ENCODE data around the gene STK16. TPM values are rescaled to one million over a fixed set of nuclear protein-coding genes. Genes with fewer than 3 reads are reported as not detected.

Gene STK16
- total RNA-seq, 1 donor from 2014 or later: 29.5 TPM

- no peak for TF ChIP-seq CTCF (IDR thresholded peaks at IDR 0.05; ENCODE audit: unreplicated experiment)
- Mint-ChIP-seq H3K27ac (ENCODE audit: unreplicated experiment) (peak overlapping the region; percentile 64), H3K9me3 (ENCODE audit: unreplicated experiment) (no peaks in the 10 kb centered on the region), H3K36me3 (ENCODE audit: low read depth, unreplicated experiment) (peaks cover 28% of the 10 kb centered on the region), H3K27me3 (ENCODE audit: unreplicated experiment) (peaks cover 9% of the 10 kb centered on the region), H3K4me3 (ENCODE audit: unreplicated experiment) (peak overlapping the region; percentile 74), H3K4me1 (ENCODE audit: unreplicated experiment) (peaks cover 14% of the 10 kb centered on the region)
- no peak for DNase-seq (ENCODE audit: low spot score)
Measured at GRCh38 chr2:219219784-219220532, 25.3 kb upstream of the STK16 start.

DNA sequence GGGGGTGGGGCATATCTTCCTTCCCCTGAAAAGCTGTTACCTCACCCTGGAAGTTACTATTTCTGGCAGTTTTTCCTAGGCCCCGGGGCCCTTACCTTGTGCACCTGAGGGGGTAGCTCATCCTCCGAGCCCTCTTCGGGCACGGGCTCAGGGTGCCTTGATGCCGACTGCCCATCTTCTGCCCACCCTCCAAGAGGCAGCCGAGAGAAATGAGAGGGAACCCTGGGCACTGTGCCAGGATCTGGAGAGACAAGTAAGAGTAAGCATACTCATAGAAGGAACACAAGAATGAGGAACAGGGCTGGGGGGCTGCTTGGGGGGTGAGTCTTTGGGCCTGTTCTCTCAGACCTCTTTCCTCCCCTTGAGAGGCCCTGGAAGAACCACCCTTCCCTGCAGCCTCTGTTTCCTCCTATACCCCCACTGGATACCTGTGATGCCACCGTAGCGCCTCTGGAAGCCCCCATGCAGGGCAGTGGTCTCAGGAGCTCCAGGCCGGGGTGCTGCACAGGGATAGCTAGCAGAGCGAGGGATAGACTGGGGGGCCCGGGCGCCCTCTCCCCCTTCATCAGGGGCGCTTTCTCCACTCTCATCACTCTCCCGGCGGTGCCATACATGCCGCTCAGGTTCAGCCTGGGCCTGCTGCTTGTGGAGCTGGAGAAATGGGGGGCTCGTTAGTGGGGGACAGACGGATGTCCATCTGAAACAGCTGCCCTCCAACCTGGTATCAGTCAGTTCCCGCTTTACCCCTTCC, 24.5 kb upstream of the STK16 start:
- H3K4me3 Mint-ChIP-seq (ENCODE audit: unreplicated experiment): no peak overlapping the region
- no peaks in the 10 kb centered on the region for H3K9me3 Mint-ChIP-seq (ENCODE audit: unreplicated experiment)
- H3K4me1 Mint-ChIP-seq (ENCODE audit: unreplicated experiment): peaks cover 14% of the 10 kb centered on the region
- no peak for DNase-seq (ENCODE audit: low spot score)
- TF ChIP-seq CTCF (IDR thresholded peaks at IDR 0.05; ENCODE audit: unreplicated experiment): no peak
- H3K27me3 Mint-ChIP-seq (ENCODE audit: unreplicated experiment): peaks cover 10% of the 10 kb centered on the region
- H3K27ac Mint-ChIP-seq (ENCODE audit: unreplicated experiment): no peak overlapping the region
- peaks cover 37% of the 10 kb centered on the region for H3K36me3 Mint-ChIP-seq (ENCODE audit: low read depth, unreplicated experiment)

- H3K27ac Mint-ChIP-seq (ENCODE audit: unreplicated experiment): no peak overlapping the region
- DNase-seq (ENCODE audit: low spot score): no peak
- peaks cover 7% of the 10 kb centered on the region for H3K27me3 Mint-ChIP-seq (ENCODE audit: unreplicated experiment)
- no peaks in the 10 kb centered on the region for H3K9me3 Mint-ChIP-seq (ENCODE audit: unreplicated experiment)
- H3K4me3 Mint-ChIP-seq (ENCODE audit: unreplicated experiment): peak overlapping the region; percentile 81
- peaks cover 14% of the 10 kb centered on the region for H3K4me1 Mint-ChIP-seq (ENCODE audit: unreplicated experiment)
- no peak for TF ChIP-seq CTCF (IDR thresholded peaks at IDR 0.05; ENCODE audit: unreplicated experiment)
- H3K36me3 Mint-ChIP-seq (ENCODE audit: low read depth, unreplicated experiment): peaks cover 41% of the 10 kb centered on the region
Measured at GRCh38 chr2:219221957-219222518, 23.2 kb upstream of the STK16 start.

- Mint-ChIP-seq H3K4me1 (ENCODE audit: unreplicated experiment) (peaks cover 20% of the 10 kb centered on the region), H3K27me3 (ENCODE audit: unreplicated experiment) (peaks cover 4% of the 10 kb centered on the region), H3K9me3 (ENCODE audit: unreplicated experiment) (no peaks in the 10 kb centered on the region), H3K4me3 (ENCODE audit: unreplicated experiment) (no peak overlapping the region), H3K27ac (ENCODE audit: unreplicated experiment) (no peak overlapping the region), H3K36me3 (ENCODE audit: low read depth, unreplicated experiment) (peaks cover 41% of the 10 kb centered on the region)
- no peak for DNase-seq (ENCODE audit: low spot score)
- no peak for TF ChIP-seq CTCF (IDR thresholded peaks at IDR 0.05; ENCODE audit: unreplicated experiment)
Measured at GRCh38 chr2:219223831-219224610, 21.3 kb upstream of the STK16 start.

Data from endothelial cell (in vitro differentiated cells).